DMS114 treated with DMSO at 0.1 percent for 48 hours (cell line): ENCODE results near the gene RPS6KA2.
"Not testable (repeated sequence)": the region's sequence is repeated elsewhere in the genome, so short reads cannot be mapped to it uniquely, and the experiment has no call there.

Experiments
- DNase-seq: peaks from one replicate; lab custom pipeline; 2025; ENCODE audit not compliant: unreplicated experiment; lab: John Stamatoyannopoulos, UW

Gene RPS6KA2

DNA sequence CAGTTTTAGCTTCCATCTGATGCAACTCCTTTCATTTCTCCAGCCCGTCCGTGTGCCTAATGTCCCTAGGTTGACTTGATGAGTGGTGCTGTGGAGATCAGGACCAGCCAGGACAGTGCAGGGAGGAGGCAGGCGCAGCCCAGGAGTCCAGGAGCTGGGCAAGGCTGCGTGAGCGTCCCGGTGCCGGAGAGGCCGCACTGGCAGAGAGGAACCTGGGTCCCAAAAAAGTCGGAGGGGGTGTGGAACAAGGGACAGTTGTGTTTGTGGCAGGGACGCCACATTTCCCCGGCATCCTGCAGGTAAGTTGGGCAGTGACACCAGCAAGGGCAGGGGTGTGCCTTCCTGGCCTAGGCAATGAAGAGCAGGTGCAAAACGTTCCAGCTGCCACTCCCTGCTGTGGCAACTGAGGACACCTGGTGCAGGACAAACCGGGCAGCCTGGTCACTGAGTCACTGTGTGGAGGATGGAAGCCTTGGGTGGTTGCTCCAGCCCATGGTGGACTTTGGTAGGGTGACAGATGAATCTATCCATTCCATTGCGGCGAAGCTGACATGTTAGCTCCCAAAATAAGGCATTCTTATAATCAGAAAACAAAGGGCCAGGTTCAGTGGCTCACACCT is 93.7 kb downstream of the RPS6KA2 start:
- no peak for DNase-seq

DNA sequence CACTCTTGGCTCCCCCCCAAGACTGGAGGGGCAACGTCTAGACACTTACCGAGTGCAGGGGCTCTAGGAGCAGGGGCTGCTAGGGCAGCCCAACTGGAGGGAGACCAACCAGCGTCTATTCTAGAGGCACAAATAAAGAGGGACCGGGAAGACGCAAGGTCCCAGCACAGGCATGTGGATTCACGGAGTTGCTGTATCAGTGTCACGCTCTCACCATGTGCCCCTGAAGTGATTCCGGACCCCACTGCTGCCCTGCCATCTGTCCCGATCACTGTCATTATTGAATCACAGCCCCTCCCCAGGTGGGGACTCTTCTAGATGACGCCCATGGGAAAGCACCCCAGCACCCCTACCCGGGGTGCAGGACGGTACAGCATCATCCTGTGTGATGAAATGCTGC is 94.7 kb downstream of the RPS6KA2 start:
- no peak for DNase-seq

DNA sequence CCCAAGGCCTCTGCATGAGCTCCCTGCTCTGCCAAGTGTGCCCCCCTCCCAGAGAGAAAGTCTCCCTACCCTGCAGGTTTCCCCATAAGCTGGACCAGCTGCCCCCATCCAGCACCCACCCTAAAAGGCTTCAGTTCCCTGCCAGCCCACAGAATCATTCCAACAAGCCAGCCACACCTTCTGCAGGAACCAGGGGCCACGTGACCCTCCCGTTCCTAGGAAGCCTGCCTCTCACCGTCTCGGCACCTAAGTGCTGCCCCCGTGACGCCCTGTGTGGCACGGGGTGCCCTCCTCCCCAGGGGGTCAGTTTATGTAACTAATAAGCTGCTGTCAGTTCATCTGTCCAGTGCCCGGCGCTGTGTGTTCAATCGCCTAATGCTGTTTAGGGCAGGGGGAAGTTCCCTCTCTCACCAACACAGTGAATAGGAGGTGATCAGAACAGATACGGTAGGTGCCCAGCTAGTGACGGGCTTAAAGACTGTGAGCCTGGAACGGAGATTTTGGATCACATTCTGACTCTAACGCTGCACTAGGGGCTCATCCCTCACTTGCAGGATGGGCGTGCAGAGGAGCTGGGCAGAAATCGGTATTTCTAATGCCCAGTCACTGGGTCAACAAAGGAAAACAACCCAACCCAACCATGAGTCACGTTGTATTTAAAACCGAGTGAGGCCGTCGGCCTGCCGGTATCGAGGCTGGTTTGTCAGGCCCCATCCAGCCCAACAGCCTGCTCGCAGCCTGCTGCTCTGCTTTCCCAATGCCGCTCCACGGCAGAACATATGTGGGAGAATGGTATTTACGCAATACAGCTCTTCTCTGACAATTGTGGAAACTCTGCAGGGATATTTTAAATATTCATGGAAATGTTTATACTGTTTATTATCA is 96.6 kb downstream of the RPS6KA2 start:
- DNase-seq, result no peak

DNA sequence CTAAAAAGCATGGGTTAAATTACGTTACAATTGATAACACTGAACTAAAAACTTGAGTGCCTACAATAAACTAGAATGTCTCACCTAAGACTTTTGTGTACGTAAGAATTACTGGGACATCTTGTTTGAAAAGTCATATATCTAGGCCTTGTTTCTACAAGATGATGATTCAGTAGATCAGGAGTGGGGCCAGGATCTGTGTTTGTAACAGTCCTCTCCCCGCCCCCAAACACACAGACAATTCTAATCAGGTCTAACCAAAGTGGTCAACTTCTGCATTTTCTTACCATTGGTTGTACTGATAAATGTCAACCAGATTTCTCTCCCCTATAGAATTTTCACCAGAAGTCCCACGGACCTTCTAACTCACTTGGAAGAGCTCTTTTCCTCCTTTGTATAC is 97.5 kb downstream of the RPS6KA2 start:
- no peak for DNase-seq

DNA sequence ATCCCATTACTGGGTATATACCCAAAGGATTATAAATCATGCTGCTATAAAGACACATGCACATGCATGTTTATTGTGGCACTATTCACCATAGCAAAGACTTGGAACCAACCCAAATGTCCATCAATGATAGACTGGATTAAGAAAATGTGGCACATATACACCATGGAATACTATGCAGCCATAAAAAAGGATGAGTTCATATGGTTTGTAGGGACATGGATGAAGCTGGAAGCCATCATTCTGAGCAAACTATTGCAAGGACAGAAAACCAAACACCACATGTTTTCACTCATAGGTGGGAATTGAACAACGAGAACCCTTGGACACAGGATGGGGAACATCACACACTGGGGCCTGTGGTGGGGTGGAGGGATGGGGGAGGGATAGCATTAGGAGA is 98.0 kb downstream of the RPS6KA2 start:
- not testable (repeated sequence) for DNase-seq

DNA sequence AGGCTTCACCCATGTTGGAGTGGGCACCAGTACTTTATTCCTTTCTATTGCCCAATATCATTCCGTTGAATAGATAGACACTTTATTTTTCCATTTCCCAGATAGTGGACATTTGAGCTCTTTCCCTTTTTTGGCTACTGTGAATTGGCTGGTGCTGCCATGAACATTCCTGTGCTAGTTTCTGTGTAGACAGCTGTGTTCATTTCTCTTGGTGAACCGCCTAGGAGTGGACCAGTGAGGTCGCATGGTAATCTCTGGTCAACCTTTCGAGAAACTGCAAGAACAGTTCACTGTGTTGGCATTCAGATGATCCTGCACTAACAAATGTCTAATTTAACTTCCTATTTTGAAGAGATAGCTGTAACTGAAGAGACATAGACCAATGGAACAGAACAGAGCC is 99.2 kb downstream of the RPS6KA2 start:
- no peak for DNase-seq

DNA sequence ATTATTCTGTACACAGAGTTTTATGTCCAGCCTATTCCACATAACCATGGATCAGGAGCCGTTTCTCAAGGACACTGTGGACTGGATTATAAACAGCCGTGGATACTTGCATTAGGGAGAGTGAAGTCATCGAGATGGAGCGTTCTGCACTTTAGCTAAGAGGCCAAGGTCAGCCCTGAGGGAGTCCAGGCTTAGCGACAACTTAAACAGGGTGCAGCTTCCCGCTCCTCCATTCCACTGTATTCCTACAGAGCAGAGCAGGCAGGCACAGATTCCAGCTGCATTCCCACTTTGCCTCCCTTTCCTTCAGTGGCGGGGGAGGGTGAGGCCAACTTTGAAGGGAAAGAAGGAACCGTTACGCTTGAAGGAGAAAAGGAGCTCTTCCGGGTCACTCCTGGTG is 100.1 kb downstream of the RPS6KA2 start:
- no peak for DNase-seq

DNA sequence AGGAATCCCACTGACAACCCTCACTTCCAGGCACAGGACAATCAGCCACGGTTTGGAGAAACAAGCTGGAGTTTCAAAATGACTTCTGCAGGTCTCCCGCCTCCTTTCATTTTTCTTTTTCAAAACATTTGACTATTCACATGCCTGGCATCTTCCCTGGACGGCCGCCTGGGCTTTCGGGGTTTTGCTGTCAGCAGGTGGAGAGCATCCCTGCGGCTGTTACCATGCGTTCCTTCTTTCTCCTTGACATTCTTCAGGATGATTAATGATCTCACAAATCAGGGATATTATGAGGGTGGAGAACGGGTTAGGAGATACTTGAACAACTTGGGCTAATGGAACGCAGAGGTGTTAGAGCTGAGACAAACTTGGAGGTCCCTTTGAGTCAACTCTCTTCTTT is 101.5 kb downstream of the RPS6KA2 start:
- DNase-seq, result no peak

DNA sequence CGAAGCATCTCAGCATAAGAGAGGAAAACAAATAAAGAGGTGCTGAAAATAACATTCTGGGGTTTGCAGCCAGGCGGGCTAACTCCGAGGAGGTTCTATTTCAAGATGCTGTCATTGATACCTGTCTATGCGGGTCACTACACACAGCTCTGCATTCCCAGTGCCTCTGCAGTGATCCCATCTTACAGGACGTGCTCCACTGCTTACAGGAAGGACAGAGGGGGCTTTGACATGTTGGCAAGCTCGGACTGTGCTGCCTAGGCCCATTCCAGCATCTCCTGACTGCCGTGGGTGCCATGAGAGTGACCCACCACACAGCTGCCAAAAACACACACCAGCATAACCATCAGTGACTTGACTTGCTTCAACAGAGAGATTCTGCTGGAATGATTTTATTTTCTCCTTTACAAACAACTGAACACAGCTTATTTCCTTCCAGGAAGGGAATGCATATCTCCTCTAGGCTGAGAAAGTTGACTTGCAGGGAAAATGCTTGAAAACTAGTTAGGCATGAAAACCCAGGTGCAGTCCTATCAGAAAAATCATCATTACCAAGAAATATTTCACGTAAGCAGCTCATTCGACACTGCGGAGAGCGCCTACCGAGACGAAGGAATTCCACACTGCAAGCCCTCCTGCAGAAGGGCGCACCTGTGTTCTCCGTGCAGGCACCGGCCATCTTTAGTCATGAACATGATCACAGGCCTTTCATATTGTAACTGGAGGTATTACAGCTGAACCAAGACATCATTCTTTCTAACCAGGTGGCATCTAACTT is 103.1 kb downstream of the RPS6KA2 start:
- no peak for DNase-seq

DNA sequence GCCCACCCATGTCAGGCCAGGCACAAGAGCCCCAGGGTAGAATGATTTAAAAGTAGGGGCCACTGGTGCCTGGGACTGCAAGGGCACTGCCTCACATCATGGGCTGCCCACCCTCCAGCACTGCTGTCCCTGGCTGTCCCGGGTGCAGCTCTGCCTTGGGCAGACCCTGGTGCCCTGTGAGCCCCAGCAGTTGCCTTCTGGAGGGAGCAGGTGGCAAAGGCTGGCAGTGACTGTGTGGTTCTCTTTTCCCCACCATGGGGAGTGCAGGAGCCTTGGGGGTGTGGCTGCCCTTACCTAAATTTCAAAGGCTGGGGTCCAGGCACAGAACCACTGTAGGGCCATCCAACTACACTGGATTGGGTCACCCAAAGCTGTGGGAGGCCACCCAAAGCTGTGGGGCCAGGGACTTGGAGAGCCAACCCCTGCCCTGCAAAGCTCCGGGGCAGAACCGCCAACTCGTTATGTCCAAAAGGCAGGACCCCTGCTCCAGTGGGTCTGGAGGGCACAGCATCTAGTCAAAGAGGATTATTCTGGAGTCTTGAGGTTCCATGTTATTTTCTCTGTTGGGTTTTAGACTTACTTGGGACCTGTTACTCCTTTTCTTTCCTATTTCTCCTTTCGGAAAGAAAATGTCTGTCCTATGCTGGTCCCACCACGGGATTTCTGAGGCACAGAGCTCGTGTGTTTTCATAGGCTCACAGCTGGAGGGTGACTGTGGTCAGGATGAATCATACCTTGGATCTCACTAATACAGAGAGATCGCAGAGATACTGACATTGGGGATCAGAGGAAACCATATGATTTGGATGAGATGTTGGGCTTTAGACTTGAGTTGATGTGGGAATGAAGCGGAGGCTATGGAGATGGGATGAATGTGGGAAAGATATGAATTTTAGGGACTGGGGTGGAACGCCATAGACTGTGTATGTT is 105.9 kb downstream of the RPS6KA2 start:
- no peak for DNase-seq

DNA sequence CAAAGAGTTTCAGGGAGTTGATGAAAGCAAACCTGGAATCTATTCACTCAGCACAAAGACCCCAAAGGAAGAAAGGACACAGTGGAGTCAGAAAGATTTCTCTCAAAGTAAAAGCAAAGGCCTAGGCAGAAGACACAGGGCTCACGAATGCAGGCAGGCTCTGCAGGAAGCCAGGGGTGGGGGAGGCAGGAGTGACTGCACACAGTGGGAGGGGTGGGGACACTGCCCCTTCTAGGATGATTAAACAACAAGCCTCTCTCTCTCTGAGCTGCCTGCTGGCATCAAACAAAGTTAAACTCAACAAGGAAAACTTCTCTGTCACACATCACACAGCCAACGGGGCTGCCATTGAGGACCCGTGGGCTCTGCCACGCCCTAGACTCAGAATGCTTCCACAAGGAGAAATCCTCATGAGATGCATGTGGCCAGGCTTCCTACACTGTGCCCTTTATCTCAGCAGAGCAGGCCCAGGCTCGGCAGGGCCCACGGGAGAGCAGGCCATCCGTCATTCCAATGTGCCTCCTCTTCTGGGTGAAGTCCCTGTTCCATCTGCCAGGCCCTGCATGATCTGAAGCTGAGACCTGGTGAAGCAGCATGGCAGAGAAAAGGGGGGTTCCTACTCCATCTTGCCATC is 110.7 kb downstream of the RPS6KA2 start:
- no peak for DNase-seq

DNA sequence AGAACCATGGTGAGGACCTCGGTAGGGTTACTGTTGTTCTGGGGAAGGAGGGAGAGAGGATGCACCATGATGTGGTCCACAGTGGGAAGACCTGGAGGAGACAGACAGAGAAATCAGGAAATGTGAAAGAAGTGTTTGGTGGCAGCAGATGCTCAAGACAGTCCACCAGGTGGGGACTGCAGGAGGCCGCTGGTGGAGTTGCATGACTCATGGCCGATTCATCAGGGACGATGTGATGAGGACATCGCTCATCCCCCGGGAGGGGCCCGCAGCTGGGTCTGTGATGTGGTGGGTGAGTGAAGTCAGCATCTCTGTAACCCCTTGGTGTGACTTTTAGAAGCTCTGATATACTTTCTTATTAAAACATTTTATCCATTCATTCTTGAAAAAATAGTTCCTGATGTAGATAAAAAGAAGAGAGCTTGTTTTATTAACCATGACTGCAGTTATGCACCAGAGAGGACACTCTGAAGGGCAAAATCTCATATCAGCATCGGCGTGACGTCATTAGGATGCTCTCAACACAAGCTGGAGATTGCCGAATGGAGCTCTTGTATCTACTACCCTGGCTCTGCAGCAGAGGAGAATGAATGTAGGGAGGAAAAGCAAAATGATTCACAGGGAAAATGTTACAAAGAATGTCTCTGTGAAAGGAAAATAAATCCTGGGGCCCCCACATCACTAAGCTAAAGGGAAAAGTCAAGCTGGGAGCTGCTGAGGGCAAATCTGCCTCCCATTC is 111.8 kb downstream of the RPS6KA2 start:
- DNase-seq, result no peak

DNA sequence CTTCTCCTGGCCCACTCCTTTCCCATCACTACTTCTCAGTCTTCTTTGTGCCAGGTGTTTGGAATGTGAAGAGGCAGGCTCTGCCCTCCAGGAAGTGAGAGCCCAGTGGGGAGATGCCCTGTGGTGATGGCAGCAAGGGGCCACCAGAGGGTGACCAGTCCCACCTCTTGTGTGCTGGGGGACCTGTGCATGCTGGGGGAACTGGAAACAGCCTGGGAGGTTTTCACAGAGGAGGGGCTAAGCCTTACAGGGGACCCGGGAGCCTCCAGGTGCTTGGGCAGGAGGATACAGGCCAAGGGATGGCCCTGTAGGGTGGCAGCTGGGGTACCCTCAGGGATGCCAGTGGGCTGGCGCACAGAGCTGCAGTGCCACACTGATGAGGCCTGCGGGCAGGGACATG is 112.9 kb downstream of the RPS6KA2 start:
- DNase-seq, result no peak

DNA sequence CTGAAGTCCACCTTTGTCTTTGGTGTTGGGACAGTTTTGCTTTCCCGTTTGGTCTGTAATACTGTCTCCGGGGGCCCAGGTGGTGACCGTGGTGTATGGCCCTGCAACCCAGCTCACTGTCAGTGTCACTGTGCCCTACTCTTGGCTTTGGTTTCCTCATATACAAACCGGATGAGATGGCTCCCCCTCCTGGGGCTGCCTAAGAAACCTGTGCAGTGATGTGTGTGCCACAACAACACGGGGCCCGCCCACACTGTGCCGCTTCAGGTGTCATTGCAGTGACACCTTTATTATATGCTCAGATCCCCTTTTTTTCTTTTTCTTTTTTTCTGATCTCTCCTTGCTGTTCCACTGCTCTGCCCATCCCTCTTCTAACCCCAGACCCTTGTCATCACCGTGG is 114.5 kb downstream of the RPS6KA2 start:
- no peak for DNase-seq

DNA sequence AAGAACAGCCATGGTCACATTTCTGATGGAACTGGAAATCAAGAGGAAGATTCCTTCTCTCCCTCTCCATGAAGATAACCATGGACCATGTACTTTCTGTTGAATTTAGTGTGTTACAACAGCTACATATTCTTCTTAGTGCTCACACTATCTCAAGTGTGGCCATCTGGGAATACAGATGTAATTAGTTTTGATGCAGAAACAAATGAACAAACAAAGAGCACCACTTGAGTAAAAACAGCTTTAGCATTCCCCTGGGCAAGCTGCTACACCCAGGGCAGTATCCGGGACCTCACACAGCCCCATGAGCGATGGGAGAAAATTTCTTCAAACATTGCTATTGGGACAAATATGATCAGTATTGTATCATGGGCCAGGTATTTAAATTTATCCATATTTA is 115.7 kb downstream of the RPS6KA2 start:
- no peak for DNase-seq

DNA sequence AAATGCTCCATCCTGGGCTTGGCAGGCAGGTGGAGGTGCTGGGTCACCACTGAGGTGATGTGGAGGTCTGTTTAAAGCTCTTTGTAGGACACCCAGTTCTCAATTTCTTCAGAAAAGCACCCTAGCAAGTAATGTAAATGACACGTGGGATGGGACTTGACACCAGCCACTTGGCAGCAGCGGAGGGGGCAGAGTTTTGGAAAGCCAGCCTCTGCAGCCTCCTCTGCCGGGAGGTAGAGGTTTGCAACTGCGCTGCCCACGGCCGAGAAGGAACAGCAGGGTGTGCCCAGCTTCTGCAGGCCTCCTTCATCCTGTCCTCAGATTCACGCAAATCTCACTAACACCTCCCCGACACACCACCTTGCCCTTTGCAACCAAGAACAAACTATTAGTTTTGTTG is 117.9 kb downstream of the RPS6KA2 start:
- no peak for DNase-seq

DNA sequence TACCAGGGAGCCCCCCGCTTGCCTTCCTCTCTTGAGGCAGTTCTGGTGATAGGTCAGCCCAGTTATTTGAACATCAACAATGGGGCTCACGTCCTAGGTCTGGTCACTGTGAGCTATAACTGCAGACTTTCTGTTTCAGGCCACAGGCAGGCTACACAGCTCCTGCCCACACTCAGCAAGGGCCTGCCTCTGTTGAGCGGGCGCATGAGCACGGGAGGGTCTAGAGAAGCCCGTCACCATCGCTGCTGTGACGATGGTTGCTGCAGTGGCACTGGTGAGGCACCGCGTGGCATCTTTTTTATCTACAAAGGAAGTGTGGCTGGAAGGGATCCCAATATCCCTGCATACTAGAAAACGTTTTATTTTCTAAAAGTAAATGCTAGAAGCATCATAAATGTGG is 118.3 kb downstream of the RPS6KA2 start:
- DNase-seq, result no peak

DNA sequence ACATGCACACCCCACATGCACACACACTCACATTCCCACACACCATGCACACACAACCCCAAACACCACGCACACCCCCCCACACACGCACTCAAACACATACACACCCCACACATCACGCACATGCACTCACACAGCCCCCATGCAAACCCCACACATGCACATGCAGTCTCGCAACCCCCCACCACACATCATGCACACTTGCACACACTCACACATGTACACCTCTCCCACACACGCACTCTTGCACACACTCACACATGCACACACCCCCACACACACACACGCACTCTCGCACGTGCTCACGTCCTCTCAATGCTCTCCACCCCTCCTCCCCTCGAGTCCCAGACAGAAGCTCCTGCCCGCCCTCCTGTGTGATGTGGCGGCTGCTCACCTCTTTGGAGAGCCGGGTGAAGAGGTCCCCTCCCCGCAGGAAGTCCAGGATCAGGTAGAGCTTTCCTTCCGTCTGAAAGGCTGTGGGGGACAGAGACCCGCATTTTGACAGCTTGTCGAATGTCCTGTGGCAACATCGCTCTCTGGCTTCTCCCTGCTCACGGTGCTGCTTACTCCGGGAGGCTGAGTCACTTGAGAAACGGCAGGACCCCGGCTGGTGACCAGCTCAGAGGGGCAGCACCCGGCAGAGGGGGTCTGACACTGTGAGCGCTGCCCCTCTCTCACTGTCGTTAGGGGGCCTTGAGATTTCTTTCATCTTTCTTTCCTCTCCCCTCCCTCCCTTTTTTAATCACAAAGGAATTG is 119.1 kb downstream of the RPS6KA2 start:
- no peak for DNase-seq

DNA sequence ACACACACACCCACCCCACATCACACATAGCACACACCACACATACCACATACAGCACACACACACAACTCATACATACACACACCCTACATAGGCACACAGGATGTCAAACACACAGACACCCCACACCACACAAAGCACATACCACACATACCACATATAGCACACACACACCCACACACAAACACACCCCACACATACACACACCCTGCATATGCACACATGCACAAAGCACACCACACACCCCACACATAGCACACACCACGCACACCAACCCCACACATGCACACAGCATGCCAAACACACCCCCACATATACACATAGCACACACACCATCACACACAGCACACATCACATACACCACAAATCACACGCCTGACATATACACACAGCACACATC is 119.7 kb downstream of the RPS6KA2 start:
- DNase-seq, result no peak
